ENCODE measurements around the gene WDR93. TPM values are rescaled to one million over a fixed set of nuclear protein-coding genes. Genes with fewer than 3 reads are reported as not detected.

WDR93 gene
- total RNA-seq, 1 experiment from 2014 or later, result not detected

DNA sequence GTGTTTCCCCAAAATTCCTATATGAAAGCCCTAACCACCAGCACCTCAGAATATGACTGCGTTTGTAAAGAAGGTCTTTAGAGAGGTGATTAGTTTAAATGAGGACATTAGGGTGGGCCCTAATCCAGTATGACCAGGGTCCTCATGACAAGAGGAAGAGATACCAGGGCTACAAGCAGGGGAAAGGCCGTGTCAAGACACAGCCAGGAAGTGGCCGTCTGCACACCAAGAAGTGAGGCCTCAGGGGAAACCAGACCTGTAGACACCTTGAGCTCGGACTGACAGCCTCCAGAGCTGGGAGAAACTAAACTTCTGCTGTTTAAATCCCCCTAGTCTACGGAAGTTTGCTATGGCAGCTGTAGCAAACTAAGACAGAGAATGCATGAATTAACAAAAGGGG, 49.6 kb upstream of the WDR93 start (continued):
- TF ChIP-seq, protein P1, sequence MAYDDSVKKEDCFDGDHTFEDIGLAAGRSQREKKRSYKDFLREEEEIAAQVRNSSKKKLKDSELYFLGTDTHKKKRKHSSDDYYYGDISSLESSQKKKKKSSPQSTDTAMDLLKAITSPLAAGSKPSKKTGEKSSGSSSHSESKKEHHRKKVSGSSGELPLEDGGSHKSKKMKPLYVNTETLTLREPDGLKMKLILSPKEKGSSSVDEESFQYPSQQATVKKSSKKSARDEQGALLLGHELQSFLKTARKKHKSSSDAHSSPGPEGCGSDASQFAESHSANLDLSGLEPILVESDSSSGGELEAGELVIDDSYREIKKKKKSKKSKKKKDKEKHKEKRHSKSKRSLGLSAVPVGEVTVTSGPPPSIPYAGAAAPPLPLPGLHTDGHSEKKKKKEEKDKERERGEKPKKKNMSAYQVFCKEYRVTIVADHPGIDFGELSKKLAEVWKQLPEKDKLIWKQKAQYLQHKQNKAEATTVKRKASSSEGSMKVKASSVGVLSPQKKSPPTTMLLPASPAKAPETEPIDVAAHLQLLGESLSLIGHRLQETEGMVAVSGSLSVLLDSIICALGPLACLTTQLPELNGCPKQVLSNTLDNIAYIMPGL (CRISPR knock-in tag; IDR thresholded peaks at IDR 0.05), result no peak
- TF ChIP-seq, protein P2, sequence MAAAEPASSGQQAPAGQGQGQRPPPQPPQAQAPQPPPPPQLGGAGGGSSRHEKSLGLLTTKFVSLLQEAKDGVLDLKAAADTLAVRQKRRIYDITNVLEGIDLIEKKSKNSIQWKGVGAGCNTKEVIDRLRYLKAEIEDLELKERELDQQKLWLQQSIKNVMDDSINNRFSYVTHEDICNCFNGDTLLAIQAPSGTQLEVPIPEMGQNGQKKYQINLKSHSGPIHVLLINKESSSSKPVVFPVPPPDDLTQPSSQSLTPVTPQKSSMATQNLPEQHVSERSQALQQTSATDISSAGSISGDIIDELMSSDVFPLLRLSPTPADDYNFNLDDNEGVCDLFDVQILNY (CRISPR knock-in tag; IDR thresholded peaks at IDR 0.05), result no peak
- no peak for TF ChIP-seq TEAD4 (CRISPR knock-in tag; IDR thresholded peaks at IDR 0.05)
- no peak for TF ChIP-seq TEAD1 (CRISPR knock-in tag; IDR thresholded peaks at IDR 0.05)
- TF ChIP-seq FOXJ3 (CRISPR knock-in tag; IDR thresholded peaks at IDR 0.05; ENCODE audit: borderline replicate concordance), result no peak

DNA sequence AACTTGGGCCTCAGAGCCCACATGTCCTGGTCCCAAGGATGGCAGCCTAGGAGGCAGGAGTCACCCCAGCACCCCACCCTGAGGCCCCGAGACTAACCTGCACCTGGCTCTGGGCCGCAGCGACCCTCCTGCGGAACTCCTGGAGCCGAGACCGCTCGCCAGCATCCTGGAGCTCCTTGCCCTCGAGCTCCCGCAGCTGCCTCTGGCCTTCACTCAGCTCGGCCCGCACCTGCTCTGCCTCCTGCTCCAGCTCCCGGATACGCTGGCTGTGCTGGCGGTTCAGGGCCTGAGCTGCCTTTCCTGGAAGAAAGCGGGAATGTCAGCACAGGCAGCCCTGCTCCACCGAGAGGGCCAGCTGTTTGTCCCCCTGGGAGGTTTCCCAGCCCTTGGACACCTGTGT, 48.5 kb upstream of the WDR93 start:
- CTCF ChIA-PET, result no interaction called here
- H3K4me3 Mint-ChIP-seq, result no peak overlapping the region
- ATAC-seq, result no peak

More for the DNA sequence above, 48.5 kb upstream of the WDR93 start:
- Mint-ChIP-seq H3K9me3 (peaks cover 3% of the 10 kb centered on the region; the same call in 1 of the 2 replicates), H3K4me1 (no peaks in the 10 kb centered on the region), H3K36me3 (peaks cover 47% of the 10 kb centered on the region), H3K27me3 (ENCODE audit: low read depth) (no peaks in the 10 kb centered on the region), H3K27ac (no peak overlapping the region)
- POLR2A ChIA-PET, result no interaction called here
- no peak for DNase-seq (ENCODE audit: low spot score)
- TF ChIP-seq ZNF219 (CRISPR knock-in tag; IDR thresholded peaks at IDR 0.05; ENCODE audit: borderline replicate concordance) (no peak), ARID4B (CRISPR knock-in tag; IDR thresholded peaks at IDR 0.05; ENCODE audit: borderline replicate concordance) (no peak), ZBTB21 (CRISPR knock-in tag; IDR thresholded peaks at IDR 0.05; ENCODE audit: borderline replicate concordance) (no peak), CREM (CRISPR knock-in tag; IDR thresholded peaks at IDR 0.05) (no peak), TCF7 (CRISPR knock-in tag; IDR thresholded peaks at IDR 0.05; ENCODE audit: low read depth) (no peak), MXD4 (CRISPR knock-in tag; IDR thresholded peaks at IDR 0.05; ENCODE audit: borderline replicate concordance) (no peak), NFE2L1 (CRISPR knock-in tag; IDR thresholded peaks at IDR 0.05) (no peak)
- TF ChIP-seq, protein P3, sequence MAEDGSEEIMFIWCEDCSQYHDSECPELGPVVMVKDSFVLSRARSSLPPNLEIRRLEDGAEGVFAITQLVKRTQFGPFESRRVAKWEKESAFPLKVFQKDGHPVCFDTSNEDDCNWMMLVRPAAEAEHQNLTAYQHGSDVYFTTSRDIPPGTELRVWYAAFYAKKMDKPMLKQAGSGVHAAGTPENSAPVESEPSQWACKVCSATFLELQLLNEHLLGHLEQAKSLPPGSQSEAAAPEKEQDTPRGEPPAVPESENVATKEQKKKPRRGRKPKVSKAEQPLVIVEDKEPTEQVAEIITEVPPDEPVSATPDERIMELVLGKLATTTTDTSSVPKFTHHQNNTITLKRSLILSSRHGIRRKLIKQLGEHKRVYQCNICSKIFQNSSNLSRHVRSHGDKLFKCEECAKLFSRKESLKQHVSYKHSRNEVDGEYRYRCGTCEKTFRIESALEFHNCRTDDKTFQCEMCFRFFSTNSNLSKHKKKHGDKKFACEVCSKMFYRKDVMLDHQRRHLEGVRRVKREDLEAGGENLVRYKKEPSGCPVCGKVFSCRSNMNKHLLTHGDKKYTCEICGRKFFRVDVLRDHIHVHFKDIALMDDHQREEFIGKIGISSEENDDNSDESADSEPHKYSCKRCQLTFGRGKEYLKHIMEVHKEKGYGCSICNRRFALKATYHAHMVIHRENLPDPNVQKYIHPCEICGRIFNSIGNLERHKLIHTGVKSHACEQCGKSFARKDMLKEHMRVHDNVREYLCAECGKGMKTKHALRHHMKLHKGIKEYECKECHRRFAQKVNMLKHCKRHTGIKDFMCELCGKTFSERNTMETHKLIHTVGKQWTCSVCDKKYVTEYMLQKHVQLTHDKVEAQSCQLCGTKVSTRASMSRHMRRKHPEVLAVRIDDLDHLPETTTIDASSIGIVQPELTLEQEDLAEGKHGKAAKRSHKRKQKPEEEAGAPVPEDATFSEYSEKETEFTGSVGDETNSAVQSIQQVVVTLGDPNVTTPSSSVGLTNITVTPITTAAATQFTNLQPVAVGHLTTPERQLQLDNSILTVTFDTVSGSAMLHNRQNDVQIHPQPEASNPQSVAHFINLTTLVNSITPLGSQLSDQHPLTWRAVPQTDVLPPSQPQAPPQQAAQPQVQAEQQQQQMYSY (CRISPR knock-in tag; IDR thresholded peaks at IDR 0.05), result no peak

Measured in WTC11 (cell line).